IMR-90 (cell line): ENCODE data around the gene ASAP2.

Experiments used
- CEBPB ChIP-seq: IDR thresholded peaks from 2 replicates; pipeline ENCODE4 v1.6.1; 2012; ENCODE audit warnings: low read depth, low read length, improper control_type of control experiment
- CTCF ChIP-seq: conservative IDR thresholded peaks from 2 replicates; pipeline ENCODE4 v1.5.1; 2012; ENCODE audit warnings: mild to moderate bottlenecking, low read depth, low read length, improper control_type of control experiment
- POLR2A ChIP-seq: IDR thresholded peaks from 2 replicates; pipeline ENCODE4 v1.6.1; 2012; ENCODE audit warnings: mild to moderate bottlenecking, low read depth, low read length
- SMC3 ChIP-seq: fragments of 150-350 bp; IDR thresholded peaks from 2 replicates; pipeline ENCODE4 v1.6.1; 2016; ENCODE audit warnings: low read depth, mild to moderate bottlenecking, antibody characterized with exemption, low read length, moderate library complexity

DNA sequence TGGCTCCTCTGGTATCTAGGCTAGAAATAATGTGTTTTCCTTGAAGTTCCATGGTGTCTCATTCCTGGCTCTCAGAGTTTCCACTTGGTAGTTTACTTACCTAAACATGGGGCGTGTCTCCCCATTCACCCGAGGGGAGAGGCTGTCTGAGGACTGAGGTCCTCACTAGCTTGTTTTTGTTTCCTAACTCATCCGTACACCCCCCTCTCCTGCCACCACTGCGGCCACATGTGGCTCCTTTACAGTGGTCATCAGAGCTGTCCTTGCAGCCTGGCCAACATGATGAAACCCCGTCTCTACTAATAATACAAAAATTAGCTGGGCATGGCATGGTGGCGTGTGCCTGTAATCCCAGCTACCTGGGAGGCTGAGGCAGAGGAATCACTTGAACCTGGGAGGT lies 106.0 kb downstream of the ASAP2 start:
- TF ChIP-seq CEBPB (no peak), SMC3 (no peak), POLR2A (no peak), CTCF (no peak)
